Osteocyte (in vitro differentiated cells): ENCODE measurements around the gene PHRF1. TPM values are rescaled to one million over a fixed set of nuclear protein-coding genes. Genes with fewer than 3 reads are reported as not detected.

Source experiments
- DNase-seq: peaks from one replicate; pipeline ENCODE4 v3.0.0; 2021; ENCODE audit warnings: mixed read lengths; ENCODE audit not compliant: unreplicated experiment; ENCODE audit errors: extremely low spot score
- H3K27ac Mint-ChIP-seq: one replicate; pipeline ENCODE4 v1.8.0; 2021; ENCODE audit warnings: mild to moderate bottlenecking, mixed read lengths; ENCODE audit not compliant: unreplicated experiment
- H3K27me3 Mint-ChIP-seq: one replicate; pipeline ENCODE4 v1.8.0; 2021; ENCODE audit warnings: mixed read lengths; ENCODE audit not compliant: unreplicated experiment
- H3K36me3 Mint-ChIP-seq: one replicate; pipeline ENCODE4 v1.8.0; 2021; ENCODE audit warnings: mixed read lengths; ENCODE audit not compliant: unreplicated experiment
- H3K4me1 Mint-ChIP-seq: one replicate; pipeline ENCODE4 v1.8.0; 2021; ENCODE audit warnings: mixed read lengths; ENCODE audit not compliant: unreplicated experiment
- H3K4me3 Mint-ChIP-seq: one replicate; pipeline ENCODE4 v1.8.0; 2021; ENCODE audit warnings: mild to moderate bottlenecking, moderate library complexity, mixed read lengths; ENCODE audit not compliant: unreplicated experiment
- H3K9me3 Mint-ChIP-seq: one replicate; pipeline ENCODE4 v1.8.0; 2021; ENCODE audit warnings: mixed read lengths; ENCODE audit not compliant: unreplicated experiment
- CTCF ChIP-seq: fragments of 200-600 bp; sonication (generic); IDR thresholded peaks from 2 replicates; pipeline ENCODE4 v1.5.0; 2021; ENCODE audit warnings: antibody characterized with exemption, mild to moderate bottlenecking, moderate library complexity
- total RNA-seq: library from RNA; stranded (reverse); gene quantifications from 2 replicates; pipeline ENCODE4 v1.2.1, GENCODE V29; 2021

Gene PHRF1
- total RNA-seq, 1 donor from 2014 or later, result 31.5 TPM

GRCh38 chr11:620935-621814, 44.9 kb downstream of the PHRF1 start:
- H3K27ac Mint-ChIP-seq, result no peak overlapping the region
- no peaks in the 10 kb centered on the region for H3K27me3 Mint-ChIP-seq
- no peaks in the 10 kb centered on the region for H3K9me3 Mint-ChIP-seq
- no peak for DNase-seq
- H3K4me3 Mint-ChIP-seq, result no peak overlapping the region
- TF ChIP-seq CTCF, result no peak
- H3K4me1 Mint-ChIP-seq, result peaks cover 7% of the 10 kb centered on the region
- H3K36me3 Mint-ChIP-seq, result no peaks in the 10 kb centered on the region

- H3K27me3 Mint-ChIP-seq, result no peaks in the 10 kb centered on the region
- DNase-seq, result no peak
- peaks cover 6% of the 10 kb centered on the region for H3K4me1 Mint-ChIP-seq
- no peak overlapping the region for H3K4me3 Mint-ChIP-seq
- no peak overlapping the region for H3K27ac Mint-ChIP-seq
- H3K36me3 Mint-ChIP-seq, result no peaks in the 10 kb centered on the region
- H3K9me3 Mint-ChIP-seq, result no peaks in the 10 kb centered on the region
- no peak for TF ChIP-seq CTCF
Observed at GRCh38 chr11:621838-622237, 45.6 kb downstream of the PHRF1 start.

- H3K9me3 Mint-ChIP-seq, result no peaks in the 10 kb centered on the region
- no peaks in the 10 kb centered on the region for H3K36me3 Mint-ChIP-seq
- peaks cover 8% of the 10 kb centered on the region for H3K4me1 Mint-ChIP-seq
- H3K27me3 Mint-ChIP-seq, result no peaks in the 10 kb centered on the region
- no peak overlapping the region for H3K4me3 Mint-ChIP-seq
- DNase-seq, result no peak
- TF ChIP-seq CTCF, result no peak
- H3K27ac Mint-ChIP-seq, result peak overlapping the region; percentile 27
Observed at GRCh38 chr11:623349-623869, 47.1 kb downstream of the PHRF1 start.

GRCh38 chr11:623999-624704, 47.9 kb downstream of the PHRF1 start:
- Mint-ChIP-seq H3K27ac (no peak overlapping the region), H3K27me3 (no peaks in the 10 kb centered on the region), H3K4me3 (no peak overlapping the region), H3K4me1 (peaks cover 15% of the 10 kb centered on the region), H3K36me3 (no peaks in the 10 kb centered on the region), H3K9me3 (no peaks in the 10 kb centered on the region)
- no peak for DNase-seq
- TF ChIP-seq CTCF, result no peak
